K562 (cell line): Measurements from ENCODE around the gene HNRNPK. TPM values are rescaled to one million over a fixed set of nuclear protein-coding genes. Genes with fewer than 3 reads are reported as not detected.

Experiments used
- ATF7 ChIP-seq: fragments of 450-650 bp; IDR thresholded peaks from 2 replicates; pipeline ENCODE4 v1.7.1; 2014; ENCODE audit warnings: mild to moderate bottlenecking, moderate library complexity
- BCOR ChIP-seq: fragments of 450-650 bp; IDR thresholded peaks from 2 replicates; pipeline ENCODE4 v1.6.1; 2016
- BRD4 ChIP-seq: fragments of 200-600 bp; sonication (generic); IDR thresholded peaks from 2 replicates; pipeline ENCODE4 v1.6.1; 2017; ENCODE audit warnings: inconsistent platforms
- C11orf30 ChIP-seq: fragments of 450-650 bp; IDR thresholded peaks from 2 replicates; pipeline ENCODE4 v1.6.1; 2016; ENCODE audit warnings: low read depth, mild to moderate bottlenecking
- CHD2 ChIP-seq: IDR thresholded peaks from 2 replicates; pipeline ENCODE4 v1.6.1; 2011; ENCODE audit warnings: low read depth, low read length
- E2F1 ChIP-seq: sonication (generic); formaldehyde crosslinking; IDR thresholded peaks from 2 replicates; pipeline ENCODE4 v1.8.1; 2023; ENCODE audit warnings: mild to moderate bottlenecking, missing genetic modification reagents, moderate library complexity
- ELK1 ChIP-seq: sonication (generic); formaldehyde crosslinking; IDR thresholded peaks from 2 replicates; pipeline ENCODE4 v1.8.1; 2022; ENCODE audit warnings: missing genetic modification reagents
- FOXA3 ChIP-seq, 2 experiments: fragments of 450-650 bp in 1 of 2; sonication (generic) in 1 of 2; formaldehyde crosslinking; IDR thresholded peaks in 1 of 2; conservative IDR thresholded peaks in 1 of 2; 2 replicates each; pipeline versions ENCODE4 v1.4.0 to v1.8.0; 2020 to 2022; ENCODE audit warnings: mild to moderate bottlenecking in 2 of 2, missing genetic modification reagents in 1 of 2
- FOXJ3 ChIP-seq: sonication (generic); formaldehyde crosslinking; IDR thresholded peaks from 2 replicates; pipeline ENCODE4 v1.4.0; 2020; ENCODE audit warnings: mild to moderate bottlenecking, missing genetic modification reagents
- HLTF ChIP-seq: fragments of 450-650 bp; IDR thresholded peaks from 2 replicates; pipeline ENCODE4 v1.6.1; 2016
- MYC ChIP-seq, 2 experiments: fragments of 250-450 bp in 1 of 2; sonication (Bioruptor Pico) in 1 of 2; IDR thresholded peaks; 2 replicates each; pipeline versions ENCODE4 v1.5.1 to v1.6.1; 2012 to 2021; ENCODE audit warnings: low read depth in 2 of 2, borderline replicate concordance in 1 of 2, improper control_type of control experiment in 1 of 2, low read length in 1 of 2, mild to moderate bottlenecking in 1 of 2, moderate library complexity in 1 of 2
- PML ChIP-seq: IDR thresholded peaks from 2 replicates; pipeline ENCODE4 v1.6.1; 2012; ENCODE audit warnings: low read length, inconsistent platforms
- POLR2B ChIP-seq: fragments of 450-650 bp; IDR thresholded peaks from 2 replicates; pipeline ENCODE4 v1.6.1; 2018; ENCODE audit warnings: low read depth; ENCODE audit not compliant: partially characterized antibody
- PRPF4 ChIP-seq: fragments of 200-400 bp; formaldehyde crosslinking; IDR thresholded peaks from one replicate; pipeline ENCODE4 v1.6.1; 2017; ENCODE audit warnings: low read length, low read depth, mild to moderate bottlenecking; ENCODE audit not compliant: insufficient read depth, poor library complexity, severe bottlenecking
- SETDB1 ChIP-seq: IDR thresholded peaks from one replicate; pipeline ENCODE4 v1.6.1; 2012; ENCODE audit warnings: low read length, control low read depth, inconsistent platforms
- SIN3A ChIP-seq, 2 experiments: fragments of 150-350 bp in 1 of 2; IDR thresholded peaks; 2 replicates each; pipeline ENCODE4 v1.6.1; 2011 to 2016; ENCODE audit warnings: borderline replicate concordance in 2 of 2, low read depth in 2 of 2, low read length in 2 of 2, mild to moderate bottlenecking in 2 of 2, moderate library complexity in 2 of 2; ENCODE audit not compliant: control insufficient read depth in 1 of 2
- SMC3 ChIP-seq: conservative IDR thresholded peaks from 2 replicates; pipeline ENCODE4 v1.6.1; 2011; ENCODE audit warnings: low read depth, low read length, improper control_type of control experiment; ENCODE audit not compliant: insufficient read depth
- SUPT5H ChIP-seq: fragments of 450-650 bp; IDR thresholded peaks from 2 replicates; pipeline ENCODE4 v1.6.1; 2016
- TAF9B ChIP-seq: fragments of 450-650 bp; IDR thresholded peaks from 2 replicates; pipeline ENCODE4 v1.6.1; 2018; ENCODE audit warnings: mild to moderate bottlenecking; ENCODE audit not compliant: partially characterized antibody
- ZFP1 ChIP-seq: fragments of 450-650 bp; formaldehyde crosslinking; IDR thresholded peaks from 2 replicates; pipeline ENCODE4 v1.4.0; 2020; ENCODE audit warnings: mild to moderate bottlenecking, mixed read lengths
- ZNF766 ChIP-seq: fragments of 200-800 bp; sonication (Bioruptor generic); conservative IDR thresholded peaks from 2 replicates; pipeline ENCODE4 v1.6.1; 2016; ENCODE audit warnings: missing genetic modification characterization, missing compliant biosample characterization
- polyA plus RNA-seq, 8 experiments: library from polyadenylated mRNA; depleted of rRNA in 4 of 8; stranded (reverse) in 5 of 8; unstranded in 3 of 8; fragments of >200 nt; fragmentation: Nextera tagmentation in 2 of 8; fragmentation: Illumina TruSeq in 1 of 8; extraction: Ambion mirVana in 2 of 8; extraction: Trizol in 1 of 8; gene quantifications; 2 replicates each; pipeline versions ENCODE4 v1.2.1 to v1.2.3, GENCODE V29; 2011 to 2014; ENCODE audit warnings: inconsistent platforms in 1 of 8, missing spikeins in 1 of 8
- total RNA-seq, 7 experiments: library from RNA; depleted of rRNA in 6 of 7; stranded (reverse); fragments of >200 nt in 6 of 7; fragmentation: Illumina TruSeq in 2 of 7; extraction: Trizol in 2 of 7; gene quantifications; 2 replicates each; pipeline versions ENCODE4 v1.2.1 to v1.2.3, GENCODE V29; 2011 to 2021; ENCODE audit warnings: low replicate concordance in 1 of 7

Gene HNRNPK
- total and polyA plus RNA-seq, 9 of the 15 experiments (the other 6 are each of a cell fraction or from before 2014, with no cell fraction given) = 224 to 883 (median 618) TPM

GRCh38 chr9:83956436-83957247 lies 23.4 kb downstream of the HNRNPK start (continued):
- TF ChIP-seq E2F1 (peak; percentile 59), PRPF4 (no peak), ELK1 (CRISPR knock-in tag) (no peak), MYC (IDR thresholded peaks at IDR 0.05; ENCODE audit: low read depth, low read length) (0 out of 2 replicates have a peak, but pooled peaks have one; percentile 19), MYC (CRISPR knock-in tag; IDR thresholded peaks at IDR 0.05; ENCODE audit: borderline replicate concordance, low read depth) (peak; percentile 55; the same call in 1 of the 2 replicates), ZNF766 (CRISPR knock-in tag) (peak; percentile 77; the same call in 1 of the 2 replicates), SIN3A (IDR thresholded peaks at IDR 0.05; ENCODE audit: borderline replicate concordance in 2 of 2, control insufficient read depth in 1 of 2, low read depth in 2 of 2, low read length in 2 of 2) (peak; percentile 17 to 63; a peak in 2 of 4 replicates), CHD2 (no peak), BCOR (no peak), BRD4 (no peak), ZFP1 (no peak), SUPT5H (peak; percentile 72), FOXJ3 (no peak), TAF9B (peak; percentile 69), SMC3 (no peak), HLTF (no peak), ATF7 (no peak), FOXA3 (CRISPR knock-in tag; conservative IDR thresholded peaks at IDR 0.05 in 1 of 2, IDR thresholded peaks at IDR 0.05 in 1 of 2) (no peak), C11orf30 (peak; percentile 45), POLR2B (peak; percentile 37), SETDB1 (no peak), PML (0 out of 2 replicates have a peak, but pooled peaks have one; percentile 34)
